H9 (cell line): ENCODE measurements around the gene STAT1. TPM values are rescaled to one million over a fixed set of nuclear protein-coding genes. Genes with fewer than 3 reads are reported as not detected.

ENCODE experiments used
- DNase-seq: peaks from one replicate; pipeline ENCODE4 v3.0.0-alpha.2; 2017
- H2AFZ ChIP-seq: one replicate; pipeline ENCODE4 v1.6.1; 2013; ENCODE audit warnings: mild to moderate bottlenecking, low read length, control low read depth, moderate library complexity
- H2AK5ac ChIP-seq: 2 replicates; pipeline ENCODE4 v1.6.1; 2013; ENCODE audit warnings: low read length, control low read depth, mixed read lengths; ENCODE audit not compliant: insufficient read length
- H2BK120ac ChIP-seq: one replicate; pipeline ENCODE4 v1.6.1; 2013; ENCODE audit warnings: low read depth, mild to moderate bottlenecking, low read length, control low read depth, inconsistent platforms; ENCODE audit not compliant: poor library complexity, severe bottlenecking
- H2BK12ac ChIP-seq: 2 replicates; pipeline ENCODE4 v1.6.1; 2013; ENCODE audit warnings: low read length, control low read depth, mixed read lengths, low read depth; ENCODE audit not compliant: insufficient read length
- H2BK15ac ChIP-seq: 2 replicates; pipeline ENCODE4 v1.6.1; 2013; ENCODE audit warnings: low read depth, low read length, control low read depth
- H2BK20ac ChIP-seq: one replicate; pipeline ENCODE4 v1.6.1; 2013; ENCODE audit warnings: low read depth, mild to moderate bottlenecking, low read length, control low read depth, inconsistent platforms; ENCODE audit not compliant: poor library complexity, severe bottlenecking
- H2BK5ac ChIP-seq: 2 replicates; pipeline ENCODE4 v1.6.1; 2013; ENCODE audit warnings: low read length, control low read depth, mixed read lengths; ENCODE audit not compliant: insufficient read length
- H3K14ac ChIP-seq: 2 replicates; pipeline ENCODE4 v1.6.1; 2013; ENCODE audit warnings: low read length, control low read depth; ENCODE audit not compliant: insufficient read depth
- H3K18ac ChIP-seq: 2 replicates; pipeline ENCODE4 v1.6.1; 2013; ENCODE audit warnings: low read depth, mild to moderate bottlenecking, mixed read lengths, low read length, control low read depth; ENCODE audit not compliant: insufficient read length
- H3K23ac ChIP-seq: 2 replicates; pipeline ENCODE4 v1.6.1; 2013; ENCODE audit warnings: low read length, control low read depth, mixed read lengths, low read depth; ENCODE audit not compliant: insufficient read length
- H3K23me2 ChIP-seq: 2 replicates; pipeline ENCODE4 v1.6.1; 2013; ENCODE audit warnings: low read depth, mild to moderate bottlenecking, mixed read lengths, low read length, control low read depth; ENCODE audit not compliant: insufficient read length, poor library complexity, severe bottlenecking
- H3K27ac ChIP-seq: 2 replicates; pipeline ENCODE4 v1.5.1; 2013; ENCODE audit warnings: low read length, control low read depth, mixed read lengths, low read depth; ENCODE audit not compliant: insufficient read length
- H3K27me3 ChIP-seq: 2 replicates; pipeline ENCODE4 v1.6.1; 2013; ENCODE audit warnings: low read length, control low read depth, inconsistent platforms; ENCODE audit not compliant: insufficient read depth
- H3K4ac ChIP-seq: 2 replicates; pipeline ENCODE4 v1.6.1; 2013; ENCODE audit warnings: low read depth, mild to moderate bottlenecking, control low read depth, inconsistent platforms, low read length, moderate library complexity
- H3K4me1 ChIP-seq: 2 replicates; pipeline ENCODE4 v1.6.1; 2013; ENCODE audit warnings: low read length, control low read depth, inconsistent platforms; ENCODE audit not compliant: insufficient read depth
- H3K4me2 ChIP-seq: 2 replicates; pipeline ENCODE4 v1.6.1; 2013; ENCODE audit warnings: low read length, control low read depth, mixed read lengths; ENCODE audit not compliant: insufficient read length, insufficient read depth
- H3K56ac ChIP-seq: 2 replicates; pipeline ENCODE4 v1.6.1; 2013; ENCODE audit warnings: low read depth, mild to moderate bottlenecking, mixed read lengths, low read length, control low read depth; ENCODE audit not compliant: insufficient read length
- H3K79me1 ChIP-seq: 2 replicates; pipeline ENCODE4 v1.6.1; 2013; ENCODE audit warnings: low read depth, mild to moderate bottlenecking, moderate library complexity, low read length, control low read depth, inconsistent platforms; ENCODE audit not compliant: insufficient read depth, poor library complexity, severe bottlenecking
- H3K79me2 ChIP-seq: 2 replicates; pipeline ENCODE4 v1.6.1; 2013; ENCODE audit warnings: low read length, control low read depth, inconsistent platforms; ENCODE audit not compliant: insufficient read depth
- H3K9ac ChIP-seq: 2 replicates; pipeline ENCODE4 v1.6.1; 2013; ENCODE audit warnings: low read length, control low read depth, mixed read lengths; ENCODE audit not compliant: insufficient read length; ENCODE audit errors: extremely low read depth
- H3K9me3 ChIP-seq: one replicate; pipeline ENCODE4 v1.6.1; 2013; ENCODE audit warnings: low read depth, low read length, inconsistent platforms; ENCODE audit not compliant: control insufficient read depth
- H3T11ph ChIP-seq: one replicate; pipeline ENCODE4 v1.6.1; 2013; ENCODE audit warnings: mild to moderate bottlenecking, low read length, control low read depth, inconsistent platforms
- H4K20me1 ChIP-seq: one replicate; pipeline ENCODE4 v1.6.1; 2013; ENCODE audit not compliant: control insufficient read depth, insufficient read length, insufficient read depth
- H4K5ac ChIP-seq: 2 replicates; pipeline ENCODE4 v1.6.1; 2013; ENCODE audit warnings: low read depth, mild to moderate bottlenecking, mixed read lengths, low read length, control low read depth; ENCODE audit not compliant: insufficient read length
- H4K8ac ChIP-seq: replicated peaks from 2 replicates; pipeline ENCODE4 v1.6.1; 2013; ENCODE audit warnings: low read length, control low read depth, mixed read lengths, low read depth; ENCODE audit not compliant: insufficient read length
- H4K91ac ChIP-seq: 2 replicates; pipeline ENCODE4 v1.6.1; 2013; ENCODE audit warnings: low read depth, mild to moderate bottlenecking, moderate library complexity, mixed read lengths, low read length, control low read depth; ENCODE audit not compliant: insufficient read length
- H3K27ac Mint-ChIP-seq, 3 experiments: 2 replicates in 2 of 3; 3 replicates in 1 of 3; pipeline ENCODE4 v1.8.0; 2020 to 2021; ENCODE audit warnings: mixed read lengths in 3 of 3, mild to moderate bottlenecking in 1 of 3, moderate library complexity in 1 of 3
- H3K27me3 Mint-ChIP-seq: 2 replicates; pipeline ENCODE4 v1.8.0; 2021; ENCODE audit warnings: low read depth, mild to moderate bottlenecking, moderate library complexity, mixed read lengths
- H3K36me3 Mint-ChIP-seq, 3 experiments: 2 replicates in 2 of 3; 3 replicates in 1 of 3; pipeline ENCODE4 v1.8.0; 2020 to 2021; ENCODE audit warnings: low read depth in 3 of 3, mixed read lengths in 3 of 3; ENCODE audit not compliant: insufficient read depth in 1 of 3
- H3K4me1 Mint-ChIP-seq, 2 experiments: 2 replicates each; pipeline ENCODE4 v1.8.0; 2020; ENCODE audit warnings: mixed read lengths in 2 of 2
- H3K4me3 Mint-ChIP-seq, 2 experiments: 2 replicates in 1 of 2; 3 replicates in 1 of 2; pipeline ENCODE4 v1.8.0; 2020 to 2021; ENCODE audit warnings: mild to moderate bottlenecking in 2 of 2, mixed read lengths in 2 of 2, moderate library complexity in 1 of 2
- H3K9me3 Mint-ChIP-seq, 2 experiments: 2 replicates in 1 of 2; 3 replicates in 1 of 2; pipeline ENCODE4 v1.8.0; 2020; ENCODE audit warnings: mild to moderate bottlenecking in 2 of 2, mixed read lengths in 2 of 2, moderate library complexity in 1 of 2
- WGBS: extraction: QIAGEN DNeasy Blood & Tissue Kit; methylation state at CpG from one replicate; pipeline ENCODE4 v1.1.7; 2013; ENCODE audit warnings: missing lambda C conversion rate, low lambda C conversion rate, mixed read lengths; ENCODE audit not compliant: insufficient read length; ENCODE audit errors: extremely low coverage; 5-methylcytosine and 5-hydroxymethylcytosine counted together
- total RNA-seq: library from RNA; stranded (reverse); gene quantifications from 2 replicates; pipeline ENCODE4 v1.2.1, GENCODE V29; 2021
- TF ChIP-seq, protein P1 (sequence below): fragments of 200-600 bp; sonication (generic); conservative IDR thresholded peaks from 3 replicates; pipeline ENCODE4 v1.8.0; 2021; ENCODE audit warnings: antibody characterized with exemption, mild to moderate bottlenecking

Gene STAT1
- total RNA-seq, 1 experiment from 2014 or later = 48.1 TPM

DNA sequence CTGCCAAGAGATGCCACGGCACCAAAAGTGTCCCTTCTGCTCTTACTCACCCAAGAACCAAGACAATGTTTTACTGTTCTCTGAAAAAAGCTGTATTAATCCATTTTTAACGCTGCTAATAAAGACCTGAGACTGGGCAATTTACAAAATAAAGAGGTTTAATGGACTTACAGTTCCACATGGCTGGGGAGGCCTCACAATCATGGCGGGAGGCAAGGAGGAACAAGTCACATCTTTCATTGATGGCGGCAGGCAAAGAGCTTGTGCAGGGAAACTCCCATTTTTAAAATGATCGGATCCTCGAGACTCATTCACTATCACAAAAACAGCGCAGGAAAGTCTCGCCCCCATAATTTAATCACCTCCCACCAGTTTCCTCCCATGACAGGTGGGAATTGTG lies 1.9 kb upstream of the STAT1 start:
- no peak overlapping the region for H3K14ac ChIP-seq
- TF ChIP-seq, protein P1, sequence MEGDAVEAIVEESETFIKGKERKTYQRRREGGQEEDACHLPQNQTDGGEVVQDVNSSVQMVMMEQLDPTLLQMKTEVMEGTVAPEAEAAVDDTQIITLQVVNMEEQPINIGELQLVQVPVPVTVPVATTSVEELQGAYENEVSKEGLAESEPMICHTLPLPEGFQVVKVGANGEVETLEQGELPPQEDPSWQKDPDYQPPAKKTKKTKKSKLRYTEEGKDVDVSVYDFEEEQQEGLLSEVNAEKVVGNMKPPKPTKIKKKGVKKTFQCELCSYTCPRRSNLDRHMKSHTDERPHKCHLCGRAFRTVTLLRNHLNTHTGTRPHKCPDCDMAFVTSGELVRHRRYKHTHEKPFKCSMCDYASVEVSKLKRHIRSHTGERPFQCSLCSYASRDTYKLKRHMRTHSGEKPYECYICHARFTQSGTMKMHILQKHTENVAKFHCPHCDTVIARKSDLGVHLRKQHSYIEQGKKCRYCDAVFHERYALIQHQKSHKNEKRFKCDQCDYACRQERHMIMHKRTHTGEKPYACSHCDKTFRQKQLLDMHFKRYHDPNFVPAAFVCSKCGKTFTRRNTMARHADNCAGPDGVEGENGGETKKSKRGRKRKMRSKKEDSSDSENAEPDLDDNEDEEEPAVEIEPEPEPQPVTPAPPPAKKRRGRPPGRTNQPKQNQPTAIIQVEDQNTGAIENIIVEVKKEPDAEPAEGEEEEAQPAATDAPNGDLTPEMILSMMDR = no peak
- H4K91ac ChIP-seq = no peak overlapping the region
- no peak overlapping the region for H2BK15ac ChIP-seq
- no peak overlapping the region for H2BK120ac ChIP-seq
- H2BK12ac ChIP-seq = no peak overlapping the region
- H3K23me2 ChIP-seq = peaks cover 11% of the 10 kb centered on the region
- Mint-ChIP-seq H3K9me3 (peaks cover 0 to 4% of the 10 kb centered on the region in 2 experiments; a peak in 1 of 5 replicates), H3K4me3 (no peak overlapping the region), H3K4me1 (no peaks in the 10 kb centered on the region), H3K36me3 (peaks cover 0 to 5% (median 0%) of the 10 kb centered on the region in 3 experiments; a peak in 1 of 7 replicates), H3K27ac (no peak overlapping the region), H3K27me3 (peaks cover 10% of the 10 kb centered on the region)
- H3K56ac ChIP-seq = no peak overlapping the region
- H3K27ac ChIP-seq = no peak overlapping the region
- H2BK20ac ChIP-seq = no peak overlapping the region
- no peak overlapping the region for H3K4ac ChIP-seq
- WGBS = no CpG with 5 or more reads among the region's 8 CpGs
- H3K79me2 ChIP-seq = peaks cover 2% of the 10 kb centered on the region; the same call in 1 of the 2 replicates
- no peak overlapping the region for H3K23ac ChIP-seq
- H2BK5ac ChIP-seq = no peak overlapping the region
- no peak overlapping the region for H3K4me2 ChIP-seq
- no peak overlapping the region for H4K8ac ChIP-seq
- peaks cover 3% of the 10 kb centered on the region; the same call in 1 of the 2 replicates for H3K27me3 ChIP-seq
- no peak overlapping the region for H4K5ac ChIP-seq
- H3K79me1 ChIP-seq = no peaks in the 10 kb centered on the region
- no peak overlapping the region for H3T11ph ChIP-seq
- DNase-seq = no peak
- H3K9ac ChIP-seq = no peak overlapping the region
- H4K20me1 ChIP-seq = no peaks in the 10 kb centered on the region
- 0 out of 2 replicates have a peak, but pooled peaks cover 2% of the 10 kb centered on the region for H3K4me1 ChIP-seq
- no peak overlapping the region for H2AFZ ChIP-seq
- no peak overlapping the region for H3K18ac ChIP-seq
- no peaks in the 10 kb centered on the region for H3K9me3 ChIP-seq
- no peak overlapping the region for H2AK5ac ChIP-seq
